Activated T-helper 1 cell treated with Interleukin-2 at 50 U/mL for 16 hours (primary cell): Measurements from ENCODE around the gene DKK3.

Experiments used
- DNase-seq: peaks from one replicate; pipeline ENCODE4 v3.0.0-alpha.2; 2020; ENCODE audit warnings: low read depth

DKK3 gene

GRCh38 chr11:11981364-11981763, 27.1 kb downstream of the DKK3 start:
- DNase-seq, result no peak

- no peak for DNase-seq
Measured at GRCh38 chr11:11980841-11981308, 27.6 kb downstream of the DKK3 start.

GRCh38 chr11:11980200-11980599, 28.2 kb downstream of the DKK3 start:
- no peak for DNase-seq

GRCh38 chr11:11979488-11980117, 28.8 kb downstream of the DKK3 start:
- no peak for DNase-seq

GRCh38 chr11:11978792-11979487, 29.5 kb downstream of the DKK3 start:
- DNase-seq, result no peak

- no peak for DNase-seq
Measured at GRCh38 chr11:11978098-11978637, 30.3 kb downstream of the DKK3 start.

GRCh38 chr11:11977206-11977938, 31.1 kb downstream of the DKK3 start:
- no peak for DNase-seq

- no peak for DNase-seq
Measured at GRCh38 chr11:11976481-11977127, 31.8 kb downstream of the DKK3 start.

- no peak for DNase-seq
Measured at GRCh38 chr11:11975201-11976092, 33.0 kb downstream of the DKK3 start.

- no peak for DNase-seq
Measured at GRCh38 chr11:11973866-11974265, 34.6 kb downstream of the DKK3 start.

- DNase-seq, result no peak
Measured at GRCh38 chr11:11973361-11973800, 35.0 kb downstream of the DKK3 start.

GRCh38 chr11:11972730-11973341, 35.6 kb downstream of the DKK3 start:
- no peak for DNase-seq

- DNase-seq, result no peak
Measured at GRCh38 chr11:11971906-11972547, 36.4 kb downstream of the DKK3 start.

- no peak for DNase-seq
Measured at GRCh38 chr11:11970556-11970955, 37.9 kb downstream of the DKK3 start.

GRCh38 chr11:11969380-11970215, 38.8 kb downstream of the DKK3 start:
- DNase-seq, result no peak

- DNase-seq, result no peak
Measured at GRCh38 chr11:11968511-11969280, 39.7 kb downstream of the DKK3 start.

GRCh38 chr11:11967669-11968510, 40.5 kb downstream of the DKK3 start:
- DNase-seq, result no peak
